Lower leg skin (tissue), 4 donors: ENCODE measurements around the gene FBXL13. TPM values are rescaled to one million over a fixed set of nuclear protein-coding genes. Genes with fewer than 3 reads are reported as not detected.

Experiments used
- DNase-seq, 2 donors: peaks; one replicate each; pipeline ENCODE4 v3.0.0-alpha.2; 2019; ENCODE audit warnings: low spot score in 2 of 2
- H3K4me3 ChIP-seq: fragments of 200-600 bp; sonication (generic); 2 replicates; pipeline ENCODE4 v1.5.1; 2017; ENCODE audit warnings: mild to moderate bottlenecking, low read depth; ENCODE audit not compliant: poor library complexity, severe bottlenecking
- CTCF ChIP-seq, 3 donors: fragments of 450-650 bp; IDR thresholded peaks; one replicate each; pipeline ENCODE4 v1.5.1; 2016; ENCODE audit warnings: antibody characterized with exemption in 3 of 3, mild to moderate bottlenecking in 3 of 3, moderate library complexity in 2 of 3
- POLR2A ChIP-seq, 2 donors: fragments of 450-650 bp; IDR thresholded peaks; one replicate each; pipeline ENCODE4 v1.6.1; 2016 to 2017; ENCODE audit warnings: antibody characterized with exemption in 2 of 2, mild to moderate bottlenecking in 1 of 2, moderate library complexity in 1 of 2
- WGBS, 2 donors: methylation state at CpG; one replicate each; pipeline ENCODE4 v1.1.5; 2018; 5-methylcytosine and 5-hydroxymethylcytosine counted together
- intact Hi-C: fragments of 100-400 bp; cut with DNase I; formaldehyde crosslinking; loops from one replicate; pipeline ENCODE4 v1.15.0; 2023; ENCODE audit warnings: low total_unique reads
- total RNA-seq, 4 donors: library from RNA; depleted of rRNA; stranded (reverse); fragments of >200 nt; gene quantifications; one replicate each; pipeline ENCODE4 v1.1.0, GENCODE V29; 2016

Gene FBXL13
- 1 to 10 TPM in 2 of 4 donors, under 1 TPM in 1, not detected in 1; 0.78 to 1.5 (median 1.1) TPM for total RNA-seq

GRCh38 chr7:103074519-103075336 lies at the start of gene FBXL13, which contains the start of gene ARMC10:
Gene FBXL13 (minus strand): TSS chr7:103074796.
Gene ARMC10 (plus strand): TSS chr7:103075140. CDS start chr7:103075273, 133 bp downstream.
- intact Hi-C loops, result no loop called here
- peak within 1 kb of the TSS; percentile 70 for H3K4me3 ChIP-seq
- WGBS, 2 donors, result 1% methylated on average over 26 to 79 of the region's 83 CpGs
- peak; percentile 90 to 97 for DNase-seq
- TF ChIP-seq POLR2A (IDR thresholded peaks at IDR 0.05), result no peak
- peak in 1 of 3 donors; percentile 61 for TF ChIP-seq CTCF (IDR thresholded peaks at IDR 0.05)

GRCh38 chr7:103123529-103123928 lies 48.9 kb upstream of the FBXL13 start:
- DNase-seq, result no peak
- TF ChIP-seq POLR2A (IDR thresholded peaks at IDR 0.05) (no peak), CTCF (IDR thresholded peaks at IDR 0.05) (no peak)
- no peak overlapping the region for H3K4me3 ChIP-seq
- 64 to 67% methylated on average over 3 of the region's 3 CpGs for WGBS, 2 donors
- intact Hi-C loops, result no loop called here

- TF ChIP-seq POLR2A (IDR thresholded peaks at IDR 0.05) (no peak), CTCF (IDR thresholded peaks at IDR 0.05) (no peak)
- DNase-seq, result no peak
- intact Hi-C loops, result no loop called here
- H3K4me3 ChIP-seq, result no peak overlapping the region
These were observed 47.0 kb upstream of the FBXL13 start for GRCh38 chr7:103121641-103122040.

GRCh38 chr7:103120362-103120761 lies 45.8 kb upstream of the FBXL13 start:
- DNase-seq, result no peak
- H3K4me3 ChIP-seq, result no peak overlapping the region
- 96 to 100% methylated on average over 1 of the region's 1 CpG for WGBS, 2 donors
- intact Hi-C loops, result no loop called here
- TF ChIP-seq POLR2A (IDR thresholded peaks at IDR 0.05) (no peak), CTCF (IDR thresholded peaks at IDR 0.05) (no peak)

- DNase-seq, result no peak
- TF ChIP-seq CTCF (IDR thresholded peaks at IDR 0.05), result no peak
- TF ChIP-seq POLR2A (IDR thresholded peaks at IDR 0.05), result no peak
- H3K4me3 ChIP-seq, result no peak overlapping the region
- 96 to 97% methylated on average over 11 of the region's 11 CpGs for WGBS, 2 donors
- intact Hi-C loops, result no loop called here
These were observed 45.2 kb upstream of the FBXL13 start for GRCh38 chr7:103119791-103120291.
